Lower leg skin (tissue), 3 donors: ENCODE data around the gene DAW1.

Experiments
- CTCF ChIP-seq, 3 donors: fragments of 450-650 bp; IDR thresholded peaks; one replicate each; pipeline ENCODE4 v1.5.1; 2016; ENCODE audit warnings: antibody characterized with exemption in 3 of 3, mild to moderate bottlenecking in 3 of 3, moderate library complexity in 2 of 3
- POLR2A ChIP-seq, 2 donors: fragments of 450-650 bp; IDR thresholded peaks; one replicate each; pipeline ENCODE4 v1.6.1; 2016 to 2017; ENCODE audit warnings: antibody characterized with exemption in 2 of 2, mild to moderate bottlenecking in 1 of 2, moderate library complexity in 1 of 2

GRCh38 chr2:227876300-227876801 lies 4.9 kb downstream of the DAW1 start:
- TF ChIP-seq CTCF (IDR thresholded peaks at IDR 0.05): no peak
- TF ChIP-seq POLR2A (IDR thresholded peaks at IDR 0.05): no peak
